Measurements from ENCODE around the gene OTUB1.

The OTUB1 gene

GRCh38 chr11:64004590-64004984 lies 18.3 kb downstream of the OTUB1 start:
- H3K4me1 ChIP-seq (ENCODE audit: insufficient read depth, low read length): peaks cover 16% of the 10 kb centered on the region
- H2AFZ ChIP-seq (ENCODE audit: low read depth, low read length): no peak overlapping the region
- no peak overlapping the region for H3K4me3 ChIP-seq (ENCODE audit: low read length)
- peaks cover 9% of the 10 kb centered on the region for H3K36me3 ChIP-seq (ENCODE audit: insufficient read depth, low read length)
- H3K27me3 ChIP-seq (ENCODE audit: insufficient read depth, low read length): no peaks in the 10 kb centered on the region
- H3K9me3 ChIP-seq (ENCODE audit: low read length): no peaks in the 10 kb centered on the region

- H3K4me3 ChIP-seq (ENCODE audit: low read length): no peak overlapping the region
- H2AFZ ChIP-seq (ENCODE audit: low read depth, low read length): no peak overlapping the region
- peaks cover 9% of the 10 kb centered on the region for H3K36me3 ChIP-seq (ENCODE audit: insufficient read depth, low read length)
- H3K4me1 ChIP-seq (ENCODE audit: insufficient read depth, low read length): peaks cover 16% of the 10 kb centered on the region
- no peaks in the 10 kb centered on the region for H3K27me3 ChIP-seq (ENCODE audit: insufficient read depth, low read length)
- no peaks in the 10 kb centered on the region for H3K9me3 ChIP-seq (ENCODE audit: low read length)
Observed at GRCh38 chr11:64005691-64006090, 19.5 kb downstream of the OTUB1 start.

GRCh38 chr11:64006398-64006797 lies 20.2 kb downstream of the OTUB1 start:
- no peaks in the 10 kb centered on the region for H3K27me3 ChIP-seq (ENCODE audit: insufficient read depth, low read length)
- H3K36me3 ChIP-seq (ENCODE audit: insufficient read depth, low read length): peaks cover 6% of the 10 kb centered on the region
- no peak overlapping the region for H3K4me3 ChIP-seq (ENCODE audit: low read length)
- no peak overlapping the region for H2AFZ ChIP-seq (ENCODE audit: low read depth, low read length)
- H3K4me1 ChIP-seq (ENCODE audit: insufficient read depth, low read length): peaks cover 16% of the 10 kb centered on the region
- H3K9me3 ChIP-seq (ENCODE audit: low read length): no peaks in the 10 kb centered on the region

- Histone ChIP-seq H3K9me3 (ENCODE audit: low read length) (no peaks in the 10 kb centered on the region), H2AFZ (ENCODE audit: low read depth, low read length) (peak overlapping the region; percentile 8), H3K4me1 (ENCODE audit: insufficient read depth, low read length) (peaks cover 16% of the 10 kb centered on the region), H3K27me3 (ENCODE audit: insufficient read depth, low read length) (no peaks in the 10 kb centered on the region), H3K4me3 (ENCODE audit: low read length) (peak overlapping the region; percentile 21), H3K36me3 (ENCODE audit: insufficient read depth, low read length) (no peaks in the 10 kb centered on the region)
Observed at GRCh38 chr11:64007160-64007628, 21.0 kb downstream of the OTUB1 start.

DNA sequence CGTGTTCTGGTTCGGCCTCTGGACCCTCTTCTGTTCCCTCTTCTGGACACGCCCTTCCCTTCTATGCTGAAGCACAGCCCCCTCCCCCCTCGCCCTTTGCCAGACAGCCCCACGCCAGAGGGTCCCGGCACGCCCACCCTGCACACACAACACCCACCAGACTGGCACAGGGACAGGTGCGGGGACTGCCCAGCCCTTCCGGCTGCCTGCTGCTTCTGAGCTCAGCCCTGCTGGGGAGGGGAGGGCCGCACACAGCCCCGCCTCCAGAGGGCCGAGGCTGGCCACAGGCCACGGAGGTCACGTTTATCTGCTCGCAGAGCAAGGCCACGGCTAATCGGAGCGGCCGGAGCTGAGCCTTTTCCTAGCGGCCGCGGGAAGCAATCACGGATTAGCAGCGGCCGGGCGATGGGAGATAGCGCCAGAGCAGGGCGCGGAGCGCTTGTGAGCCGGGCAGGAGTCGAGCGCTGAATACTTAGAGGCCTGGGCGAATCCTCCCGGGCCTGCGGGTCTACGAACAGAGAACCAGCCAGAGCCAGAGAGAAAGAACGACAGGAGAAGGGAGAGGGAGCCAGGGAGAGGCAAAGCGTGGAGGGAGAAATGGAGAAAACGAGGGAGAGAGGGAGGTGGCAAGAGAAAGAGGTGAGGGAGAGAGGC lies 21.5 kb downstream of the OTUB1 start:
- Histone ChIP-seq H2AFZ (ENCODE audit: low read depth, low read length) (peak overlapping the region; percentile 8), H3K9me3 (ENCODE audit: low read length) (no peaks in the 10 kb centered on the region), H3K4me3 (ENCODE audit: low read length) (peak overlapping the region; percentile 21), H3K4me1 (ENCODE audit: insufficient read depth, low read length) (peaks cover 16% of the 10 kb centered on the region), H3K36me3 (ENCODE audit: insufficient read depth, low read length) (no peaks in the 10 kb centered on the region), H3K27me3 (ENCODE audit: insufficient read depth, low read length) (no peaks in the 10 kb centered on the region)

DNA sequence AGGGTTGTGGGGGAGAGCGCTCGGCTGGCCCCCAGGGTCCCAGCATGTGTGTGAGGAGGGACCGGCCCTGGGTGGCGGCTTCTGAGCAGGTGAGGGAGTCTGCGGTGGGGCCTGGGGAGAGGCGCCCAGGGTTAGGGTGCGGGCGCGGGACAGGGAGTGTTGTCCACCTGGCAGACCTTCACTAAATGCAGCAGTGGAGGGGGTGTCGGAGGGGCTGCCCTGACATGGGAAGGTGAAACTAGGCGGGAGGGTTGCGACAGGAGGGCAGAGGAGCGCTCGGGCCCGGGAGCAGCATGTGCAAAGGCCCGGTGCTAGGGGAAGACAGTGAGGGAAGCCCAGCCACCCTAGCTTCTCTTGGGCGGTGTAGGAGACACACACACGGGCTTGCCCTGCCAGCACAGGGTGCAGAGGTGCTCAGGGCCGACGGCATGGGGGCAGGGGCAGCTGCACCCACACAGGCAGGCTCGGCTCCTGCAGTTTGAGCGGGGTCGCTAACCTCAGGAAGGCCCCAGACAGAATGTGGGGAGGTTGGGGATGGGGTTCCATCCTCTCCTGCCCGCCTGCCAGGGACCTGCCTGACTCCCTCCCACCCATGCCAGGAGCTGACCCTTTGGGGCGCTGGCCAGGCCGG lies 22.2 kb downstream of the OTUB1 start:
- Histone ChIP-seq H2AFZ (ENCODE audit: low read depth, low read length) (peak overlapping the region; percentile 8), H3K27me3 (ENCODE audit: insufficient read depth, low read length) (no peaks in the 10 kb centered on the region), H3K4me1 (ENCODE audit: insufficient read depth, low read length) (peaks cover 16% of the 10 kb centered on the region), H3K9me3 (ENCODE audit: low read length) (no peaks in the 10 kb centered on the region), H3K36me3 (ENCODE audit: insufficient read depth, low read length) (no peaks in the 10 kb centered on the region), H3K4me3 (ENCODE audit: low read length) (peak overlapping the region; percentile 21)

DNA sequence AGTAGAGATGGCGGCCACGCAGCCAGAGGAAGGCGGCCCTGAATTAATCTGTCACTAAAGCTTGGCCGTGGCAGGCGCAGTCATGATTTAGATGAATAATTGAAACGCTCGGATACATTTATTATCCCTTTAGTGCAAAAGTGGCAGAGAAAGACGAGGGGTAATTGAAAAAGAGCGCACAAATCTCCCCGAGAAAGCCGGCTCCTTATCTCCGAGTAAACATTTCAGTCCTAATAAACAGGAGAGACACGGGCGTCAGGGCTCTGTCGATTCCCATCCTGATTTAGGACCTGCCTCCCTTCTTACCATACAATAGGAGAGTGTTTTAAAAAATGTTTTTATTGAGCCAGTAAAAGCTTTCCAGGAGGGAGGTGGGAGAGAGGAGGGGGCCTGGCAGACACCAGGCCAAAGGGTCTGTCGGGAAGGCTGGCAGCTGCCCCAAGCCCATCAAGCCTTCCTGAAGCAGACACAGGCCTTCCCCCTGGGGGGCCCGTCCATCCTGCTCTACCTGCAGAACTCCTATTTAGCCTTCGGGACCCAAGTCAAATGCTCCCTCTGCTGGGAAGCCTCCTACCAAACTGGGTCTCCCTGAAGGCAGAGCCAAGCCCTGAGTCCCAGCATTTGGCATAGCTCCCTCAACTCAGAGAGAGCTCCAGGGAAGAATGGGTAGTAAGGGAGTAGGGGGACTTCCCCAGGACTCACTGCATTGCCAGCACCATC lies 22.8 kb downstream of the OTUB1 start:
- no peak overlapping the region for H2AFZ ChIP-seq (ENCODE audit: low read depth, low read length)
- no peak overlapping the region for H3K4me3 ChIP-seq (ENCODE audit: low read length)
- H3K36me3 ChIP-seq (ENCODE audit: insufficient read depth, low read length): no peaks in the 10 kb centered on the region
- H3K27me3 ChIP-seq (ENCODE audit: insufficient read depth, low read length): no peaks in the 10 kb centered on the region
- H3K9me3 ChIP-seq (ENCODE audit: low read length): no peaks in the 10 kb centered on the region
- peaks cover 17% of the 10 kb centered on the region for H3K4me1 ChIP-seq (ENCODE audit: insufficient read depth, low read length)

- H3K4me1 ChIP-seq (ENCODE audit: insufficient read depth, low read length): peaks cover 23% of the 10 kb centered on the region
- no peaks in the 10 kb centered on the region for H3K27me3 ChIP-seq (ENCODE audit: insufficient read depth, low read length)
- no peaks in the 10 kb centered on the region for H3K36me3 ChIP-seq (ENCODE audit: insufficient read depth, low read length)
- no peak overlapping the region for H3K4me3 ChIP-seq (ENCODE audit: low read length)
- H3K9me3 ChIP-seq (ENCODE audit: low read length): no peaks in the 10 kb centered on the region
- no peak overlapping the region for H2AFZ ChIP-seq (ENCODE audit: low read depth, low read length)
Observed at GRCh38 chr11:64009710-64010109, 23.5 kb downstream of the OTUB1 start.

DNA sequence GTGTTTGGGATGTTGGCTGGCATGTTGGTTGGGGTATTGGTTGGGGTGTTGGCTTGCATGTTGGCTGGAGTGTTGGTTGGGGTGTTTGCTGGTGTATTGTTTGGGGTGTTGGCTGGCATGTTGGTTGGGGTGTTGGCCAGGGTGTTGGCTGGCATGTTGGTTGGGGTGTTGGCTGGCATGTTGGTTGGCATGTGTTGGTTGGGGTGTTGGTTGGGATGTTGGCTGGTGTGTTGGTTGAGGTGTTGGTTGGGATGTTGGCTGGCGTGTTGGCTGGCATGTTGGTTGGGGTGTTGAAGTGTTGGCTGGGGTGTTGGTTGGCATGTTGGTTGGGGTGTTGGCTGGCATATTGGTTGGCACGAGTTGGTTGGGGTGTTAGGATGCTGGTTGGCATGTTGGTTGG lies 24.5 kb downstream of the OTUB1 start:
- H3K36me3 ChIP-seq (ENCODE audit: insufficient read depth, low read length): no peaks in the 10 kb centered on the region
- no peak overlapping the region for H3K4me3 ChIP-seq (ENCODE audit: low read length)
- H2AFZ ChIP-seq (ENCODE audit: low read depth, low read length): no peak overlapping the region
- H3K4me1 ChIP-seq (ENCODE audit: insufficient read depth, low read length): peaks cover 27% of the 10 kb centered on the region
- no peaks in the 10 kb centered on the region for H3K27me3 ChIP-seq (ENCODE audit: insufficient read depth, low read length)
- no peaks in the 10 kb centered on the region for H3K9me3 ChIP-seq (ENCODE audit: low read length)

- Histone ChIP-seq H3K9me3 (ENCODE audit: low read length) (no peaks in the 10 kb centered on the region), H3K36me3 (ENCODE audit: insufficient read depth, low read length) (no peaks in the 10 kb centered on the region)
Observed at GRCh38 chr11:64011371-64011770, 25.1 kb downstream of the OTUB1 start.

GRCh38 chr11:64013141-64013896 lies 27.1 kb downstream of the OTUB1 start:
- no peak overlapping the region for H3K4me3 ChIP-seq (ENCODE audit: low read length)

More at GRCh38 chr11:64011371-64011770, 25.1 kb downstream of the OTUB1 start:
- Histone ChIP-seq H3K27me3 (ENCODE audit: insufficient read depth, low read length) (no peaks in the 10 kb centered on the region), H3K4me1 (ENCODE audit: insufficient read depth, low read length) (peaks cover 33% of the 10 kb centered on the region), H3K4me3 (ENCODE audit: low read length) (no peak overlapping the region), H2AFZ (ENCODE audit: low read depth, low read length) (no peak overlapping the region)

DNA sequence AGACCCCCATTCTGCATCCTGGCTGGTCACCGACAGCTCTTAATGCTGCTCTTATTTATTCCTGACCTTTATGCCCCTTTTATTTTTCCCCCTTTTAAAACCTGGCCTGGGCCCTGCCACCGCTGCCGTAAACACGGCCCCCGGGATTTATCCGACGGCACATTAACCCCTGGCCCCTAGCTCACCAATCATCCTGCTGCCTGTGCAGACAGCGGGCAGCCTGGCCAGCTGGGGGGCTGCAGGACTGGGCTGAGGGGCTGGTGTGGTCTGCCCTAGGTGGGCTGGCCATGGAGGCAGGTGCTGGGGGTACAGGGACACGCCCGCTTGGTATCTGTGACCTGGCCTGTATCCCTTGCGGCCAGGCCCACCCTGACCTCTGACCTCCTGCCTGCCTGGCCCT lies 28.1 kb downstream of the OTUB1 start:
- Histone ChIP-seq H3K4me3 (ENCODE audit: low read length) (no peak overlapping the region), H3K36me3 (ENCODE audit: insufficient read depth, low read length) (no peaks in the 10 kb centered on the region), H3K4me1 (ENCODE audit: insufficient read depth, low read length) (peaks cover 20% of the 10 kb centered on the region), H3K9me3 (ENCODE audit: low read length) (no peaks in the 10 kb centered on the region), H2AFZ (ENCODE audit: low read depth, low read length) (no peak overlapping the region), H3K27me3 (ENCODE audit: insufficient read depth, low read length) (no peaks in the 10 kb centered on the region)

More at GRCh38 chr11:64013141-64013896, 27.1 kb downstream of the OTUB1 start:
- Histone ChIP-seq H3K9me3 (ENCODE audit: low read length) (no peaks in the 10 kb centered on the region), H3K36me3 (ENCODE audit: insufficient read depth, low read length) (no peaks in the 10 kb centered on the region), H3K4me1 (ENCODE audit: insufficient read depth, low read length) (peaks cover 20% of the 10 kb centered on the region), H2AFZ (ENCODE audit: low read depth, low read length) (no peak overlapping the region), H3K27me3 (ENCODE audit: insufficient read depth, low read length) (no peaks in the 10 kb centered on the region)

DNA sequence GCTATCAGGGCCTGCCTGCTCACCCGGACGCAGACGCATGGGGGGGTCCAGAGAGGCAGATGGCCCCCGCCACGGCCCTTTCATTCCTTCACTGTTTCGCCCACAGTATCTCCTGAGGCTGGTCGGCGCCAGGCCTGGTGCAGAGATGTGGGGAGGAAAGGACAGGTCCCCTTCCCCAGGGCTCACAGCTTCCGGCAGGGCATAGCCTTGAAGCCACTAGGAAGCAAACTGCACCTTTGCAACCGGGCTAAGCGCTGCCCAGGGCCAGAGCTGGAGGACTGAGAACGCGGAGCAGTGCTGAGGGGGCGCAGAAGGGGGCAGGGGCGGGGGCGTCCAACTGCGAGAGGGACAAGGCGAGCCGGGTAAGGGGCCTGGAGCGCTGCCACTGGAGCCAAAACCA lies 29.3 kb downstream of the OTUB1 start:
- Histone ChIP-seq H3K36me3 (ENCODE audit: insufficient read depth, low read length) (no peaks in the 10 kb centered on the region), H3K27me3 (ENCODE audit: insufficient read depth, low read length) (peaks cover 2% of the 10 kb centered on the region), H3K4me1 (ENCODE audit: insufficient read depth, low read length) (peaks cover 20% of the 10 kb centered on the region), H3K4me3 (ENCODE audit: low read length) (no peak overlapping the region), H3K9me3 (ENCODE audit: low read length) (no peaks in the 10 kb centered on the region), H2AFZ (ENCODE audit: low read depth, low read length) (no peak overlapping the region)

Data from neuron (in vitro differentiated cells).